ENCODE results near the gene KRT86.

DNA sequence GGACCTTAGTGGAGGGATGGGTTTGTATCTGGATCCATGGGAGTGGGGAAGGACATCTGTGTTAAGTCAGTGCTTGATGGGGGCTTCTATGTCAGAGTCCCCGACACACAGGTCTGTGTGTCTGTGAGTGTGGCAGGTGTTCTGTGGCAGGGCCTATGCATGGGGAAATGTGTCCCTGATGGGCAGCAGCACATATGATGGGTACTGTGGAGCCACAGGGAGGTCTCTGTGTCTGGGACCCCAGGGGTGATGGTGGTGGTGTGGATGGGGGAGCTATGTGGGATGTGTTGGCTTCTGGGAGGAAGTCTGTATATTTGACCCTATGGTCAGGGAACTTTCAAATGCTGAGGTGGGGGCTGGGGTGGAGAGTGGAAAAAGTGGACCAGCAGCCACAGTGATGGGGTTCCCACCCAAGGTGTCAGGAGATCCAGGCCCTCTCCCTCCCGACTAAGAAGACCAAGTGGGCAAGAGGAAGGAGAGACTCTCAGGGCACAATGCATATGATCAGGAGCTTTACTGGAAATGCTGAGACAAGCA, 24.9 kb upstream of the KRT86 start:
- TF ChIP-seq POLR2A (IDR thresholded peaks at IDR 0.05) (no peak), POLR2AphosphoS5 (IDR thresholded peaks at IDR 0.05) (no peak)
